ENCODE measurements around the gene ITIH1.

Gene ITIH1

DNA sequence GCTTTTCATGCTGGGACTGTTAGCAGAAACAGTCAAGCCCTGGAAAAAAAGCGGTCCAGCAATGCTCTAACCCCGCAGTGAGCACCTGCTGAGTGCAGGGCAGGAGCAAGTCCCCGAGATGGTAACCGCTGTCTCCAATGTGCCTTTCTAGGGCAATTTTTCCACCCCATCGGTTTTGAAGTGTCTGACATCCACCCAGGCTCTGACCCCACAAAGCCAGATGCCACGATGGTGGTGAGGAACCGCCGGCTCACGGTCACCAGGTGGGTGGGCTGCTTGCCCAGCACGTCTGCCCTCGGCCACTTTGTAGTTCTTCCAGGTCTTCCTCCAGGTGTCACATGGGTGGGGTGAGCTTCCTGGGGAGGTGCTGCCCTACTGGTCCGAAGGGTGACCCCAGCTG lies 14.0 kb downstream of the ITIH1 start:
- Histone ChIP-seq H3K4me1 (ENCODE audit: control insufficient read depth in 2 of 2, insufficient read depth in 1 of 2, low read depth in 1 of 2, low read length in 2 of 2) (peaks cover 4 to 12% of the 10 kb centered on the region in 2 donors), H3K23ac (ENCODE audit: low read depth, low read length, poor library complexity) (peak overlapping the region; percentile 81), H3K4me3 (ENCODE audit: low read length in 2 of 2) (no peak overlapping the region), H3K18ac (ENCODE audit: low read length) (no peak overlapping the region), H4K8ac (ENCODE audit: low read depth, low read length) (no peak overlapping the region), H2BK15ac (ENCODE audit: low read length) (no peak overlapping the region), H2BK12ac (ENCODE audit: low read length) (no peak overlapping the region), H3K27ac (replicated peaks; ENCODE audit: low read length) (no peak overlapping the region), H3K27me3 (ENCODE audit: control insufficient read depth in 3 of 3, insufficient read depth in 3 of 3, low read depth in 1 of 3, low read length in 3 of 3) (peaks cover 0 to 9% (median 0%) of the 10 kb centered on the region in 3 experiments), H3K36me3 (replicated peaks in 1 of 2; ENCODE audit: control insufficient read depth in 2 of 2, insufficient read depth in 2 of 2, low read length in 2 of 2) (no peaks in the 10 kb centered on the region), H3K9me3 (replicated peaks in 1 of 2; ENCODE audit: control insufficient read depth in 2 of 2, insufficient read depth in 1 of 2, low read depth in 1 of 2, low read length in 2 of 2) (no peaks in the 10 kb centered on the region), H4K91ac (ENCODE audit: low read depth, low read length, poor library complexity) (no peak overlapping the region), H3K4ac (ENCODE audit: low read length) (no peak overlapping the region), H3K9ac (ENCODE audit: low read depth, low read length, poor library complexity) (no peak overlapping the region), H3K14ac (ENCODE audit: low read length) (no peak overlapping the region), H2AK5ac (ENCODE audit: low read depth, low read length) (peak overlapping the region; percentile 6), H3K4me2 (ENCODE audit: insufficient read depth, low read length, poor library complexity, severe bottlenecking) (no peak overlapping the region), H3K79me1 (ENCODE audit: low read depth, low read length) (no peaks in the 10 kb centered on the region), H2BK120ac (ENCODE audit: low read depth, low read length) (no peak overlapping the region), H2BK5ac (ENCODE audit: low read length) (no peak overlapping the region), H2AFZ (ENCODE audit: low read length) (no peak overlapping the region)
- no peak for DNase-seq (ENCODE audit: low spot score)
- no CpG with 5 or more reads among the region's 12 CpGs for WGBS, 2 donors (ENCODE audit: extremely low coverage in 2 of 2, insufficient read length in 2 of 2, insufficient replicate concordance in 1 of 2)

- H3K79me1 ChIP-seq (ENCODE audit: low read depth, low read length): no peaks in the 10 kb centered on the region
- H3K18ac ChIP-seq (ENCODE audit: low read length): peak overlapping the region; percentile 49
- H3K27ac ChIP-seq (replicated peaks; ENCODE audit: low read length): no peak overlapping the region
- no peaks in the 10 kb centered on the region for H3K9me3 ChIP-seq (replicated peaks in 1 of 2; ENCODE audit: control insufficient read depth in 2 of 2, insufficient read depth in 1 of 2, low read depth in 1 of 2, low read length in 2 of 2)
- no peak overlapping the region for H3K4me2 ChIP-seq (ENCODE audit: insufficient read depth, low read length, poor library complexity, severe bottlenecking)
- H4K8ac ChIP-seq (ENCODE audit: low read depth, low read length): no peak overlapping the region
- no peak overlapping the region for H2BK120ac ChIP-seq (ENCODE audit: low read depth, low read length)
- H3K4ac ChIP-seq (ENCODE audit: low read length): no peak overlapping the region
- H2BK12ac ChIP-seq (ENCODE audit: low read length): peak overlapping the region; percentile 63
- H2AK5ac ChIP-seq (ENCODE audit: low read depth, low read length): peak overlapping the region; percentile 6
- no peaks in the 10 kb centered on the region for H3K36me3 ChIP-seq (replicated peaks in 1 of 2; ENCODE audit: control insufficient read depth in 2 of 2, insufficient read depth in 2 of 2, low read length in 2 of 2)
- H3K4me3 ChIP-seq (ENCODE audit: low read length in 2 of 2): peak overlapping the region in 1 of 2 donors; percentile 56
- H4K91ac ChIP-seq (ENCODE audit: low read depth, low read length, poor library complexity): no peak overlapping the region
- no peak for DNase-seq (ENCODE audit: low spot score)
- H2BK5ac ChIP-seq (ENCODE audit: low read length): peak overlapping the region; percentile 31
- no peak overlapping the region for H2BK15ac ChIP-seq (ENCODE audit: low read length)
- no peak overlapping the region for H3K23ac ChIP-seq (ENCODE audit: low read depth, low read length, poor library complexity)
- no peak overlapping the region for H2AFZ ChIP-seq (ENCODE audit: low read length)
- no CpG with 5 or more reads among the region's 4 CpGs for WGBS, 2 donors (ENCODE audit: extremely low coverage in 2 of 2, insufficient read length in 2 of 2, insufficient replicate concordance in 1 of 2)
- no peak overlapping the region for H3K14ac ChIP-seq (ENCODE audit: low read length)
- peaks cover 4 to 12% of the 10 kb centered on the region in 2 donors for H3K4me1 ChIP-seq (ENCODE audit: control insufficient read depth in 2 of 2, insufficient read depth in 1 of 2, low read depth in 1 of 2, low read length in 2 of 2)
- no peak overlapping the region for H3K9ac ChIP-seq (ENCODE audit: low read depth, low read length, poor library complexity)
- peaks cover 0 to 9% (median 0%) of the 10 kb centered on the region in 3 experiments for H3K27me3 ChIP-seq (ENCODE audit: control insufficient read depth in 3 of 3, insufficient read depth in 3 of 3, low read depth in 1 of 3, low read length in 3 of 3)
Observed at GRCh38 chr3:52791928-52792327, 14.5 kb downstream of the ITIH1 start.

- Histone ChIP-seq H3K27ac (replicated peaks; ENCODE audit: low read length) (no peak overlapping the region), H2AK5ac (ENCODE audit: low read depth, low read length) (no peak overlapping the region), H2AFZ (ENCODE audit: low read length) (no peak overlapping the region), H3K9me3 (replicated peaks in 1 of 2; ENCODE audit: control insufficient read depth in 2 of 2, insufficient read depth in 1 of 2, low read depth in 1 of 2, low read length in 2 of 2) (no peaks in the 10 kb centered on the region), H2BK120ac (ENCODE audit: low read depth, low read length) (no peak overlapping the region), H3K9ac (ENCODE audit: low read depth, low read length, poor library complexity) (no peak overlapping the region), H2BK5ac (ENCODE audit: low read length) (peak overlapping the region; percentile 31), H3K4me3 (ENCODE audit: low read length in 2 of 2) (no peak overlapping the region), H2BK12ac (ENCODE audit: low read length) (no peak overlapping the region), H3K4ac (ENCODE audit: low read length) (no peak overlapping the region), H3K4me1 (ENCODE audit: control insufficient read depth in 2 of 2, insufficient read depth in 1 of 2, low read depth in 1 of 2, low read length in 2 of 2) (peaks cover 4 to 12% of the 10 kb centered on the region in 2 donors), H4K8ac (ENCODE audit: low read depth, low read length) (no peak overlapping the region), H3K79me1 (ENCODE audit: low read depth, low read length) (no peaks in the 10 kb centered on the region), H3K23ac (ENCODE audit: low read depth, low read length, poor library complexity) (no peak overlapping the region), H3K18ac (ENCODE audit: low read length) (no peak overlapping the region), H3K36me3 (replicated peaks in 1 of 2; ENCODE audit: control insufficient read depth in 2 of 2, insufficient read depth in 2 of 2, low read length in 2 of 2) (no peaks in the 10 kb centered on the region), H2BK15ac (ENCODE audit: low read length) (no peak overlapping the region), H3K4me2 (ENCODE audit: insufficient read depth, low read length, poor library complexity, severe bottlenecking) (no peak overlapping the region), H3K14ac (ENCODE audit: low read length) (no peak overlapping the region), H4K91ac (ENCODE audit: low read depth, low read length, poor library complexity) (no peak overlapping the region), H3K27me3 (ENCODE audit: control insufficient read depth in 3 of 3, insufficient read depth in 3 of 3, low read depth in 1 of 3, low read length in 3 of 3) (peaks cover 0 to 9% (median 0%) of the 10 kb centered on the region in 3 experiments)
- whole genome bisulfite sequencing, 2 donors (ENCODE audit: extremely low coverage in 2 of 2, insufficient read length in 2 of 2, insufficient replicate concordance in 1 of 2): no CpG with 5 or more reads among the region's 7 CpGs
- no peak for DNase-seq (ENCODE audit: low spot score)
Observed at GRCh38 chr3:52792413-52792812, 15.0 kb downstream of the ITIH1 start.

- Histone ChIP-seq H3K4me1 (ENCODE audit: control insufficient read depth in 2 of 2, insufficient read depth in 1 of 2, low read depth in 1 of 2, low read length in 2 of 2) (peaks cover 4 to 12% of the 10 kb centered on the region in 2 donors), H2BK120ac (ENCODE audit: low read depth, low read length) (no peak overlapping the region), H3K23ac (ENCODE audit: low read depth, low read length, poor library complexity) (no peak overlapping the region), H2BK12ac (ENCODE audit: low read length) (no peak overlapping the region), H3K79me1 (ENCODE audit: low read depth, low read length) (no peaks in the 10 kb centered on the region), H3K9ac (ENCODE audit: low read depth, low read length, poor library complexity) (no peak overlapping the region), H3K18ac (ENCODE audit: low read length) (no peak overlapping the region), H2AFZ (ENCODE audit: low read length) (no peak overlapping the region), H3K4me2 (ENCODE audit: insufficient read depth, low read length, poor library complexity, severe bottlenecking) (no peak overlapping the region), H2BK5ac (ENCODE audit: low read length) (no peak overlapping the region), H3K4me3 (ENCODE audit: low read length in 2 of 2) (no peak overlapping the region), H3K27me3 (ENCODE audit: control insufficient read depth in 3 of 3, insufficient read depth in 3 of 3, low read depth in 1 of 3, low read length in 3 of 3) (peaks cover 0 to 10% (median 0%) of the 10 kb centered on the region in 3 experiments), H3K36me3 (replicated peaks in 1 of 2; ENCODE audit: control insufficient read depth in 2 of 2, insufficient read depth in 2 of 2, low read length in 2 of 2) (no peaks in the 10 kb centered on the region), H2BK15ac (ENCODE audit: low read length) (peak overlapping the region; percentile 68), H3K9me3 (replicated peaks in 1 of 2; ENCODE audit: control insufficient read depth in 2 of 2, insufficient read depth in 1 of 2, low read depth in 1 of 2, low read length in 2 of 2) (no peaks in the 10 kb centered on the region), H3K4ac (ENCODE audit: low read length) (no peak overlapping the region), H3K27ac (replicated peaks; ENCODE audit: low read length) (no peak overlapping the region), H2AK5ac (ENCODE audit: low read depth, low read length) (no peak overlapping the region), H3K14ac (ENCODE audit: low read length) (no peak overlapping the region), H4K91ac (ENCODE audit: low read depth, low read length, poor library complexity) (no peak overlapping the region), H4K8ac (ENCODE audit: low read depth, low read length) (no peak overlapping the region)
- DNase-seq (ENCODE audit: low spot score): no peak
- no CpG with 5 or more reads among the region's 18 CpGs for WGBS, 2 donors (ENCODE audit: extremely low coverage in 2 of 2, insufficient read length in 2 of 2, insufficient replicate concordance in 1 of 2)
Observed at GRCh38 chr3:52792961-52793695, 15.7 kb downstream of the ITIH1 start.
